Measurements from ENCODE around the gene PDHA2.
"Not testable (repeated sequence)": the region's sequence is repeated elsewhere in the genome, so short reads cannot be mapped to it uniquely, and the experiment has no call there.

Gene PDHA2

DNA sequence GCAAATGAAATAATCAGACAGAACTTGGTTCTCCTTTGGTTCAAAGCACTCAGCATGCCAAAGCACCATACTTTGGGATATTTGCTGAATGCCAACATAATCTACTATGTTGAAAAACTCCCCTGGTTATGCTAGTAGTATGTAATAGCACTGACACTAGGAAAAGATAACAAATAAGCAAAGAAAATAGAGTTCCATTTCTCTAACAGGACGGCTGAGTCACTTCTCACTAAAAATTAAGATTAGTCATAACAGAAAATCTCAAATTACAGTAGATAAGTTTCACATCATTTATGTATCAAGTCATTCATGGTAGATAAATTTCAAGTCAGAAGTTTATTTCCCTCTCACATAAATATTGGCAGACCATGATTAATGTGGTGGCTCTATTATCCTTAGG is 17.9 kb downstream of the PDHA2 start:
- H3K4me1 ChIP-seq (ENCODE audit: insufficient read depth, low read length), result no peaks in the 10 kb centered on the region
- no peaks in the 10 kb centered on the region for H3K36me3 ChIP-seq (ENCODE audit: insufficient read depth, low read length)
- H3K9ac ChIP-seq (ENCODE audit: low read length), result no peak overlapping the region
- H3K4me3 ChIP-seq (ENCODE audit: low read depth in 1 of 2, low read length in 2 of 2), result no peak overlapping the region
- H3K27ac ChIP-seq (ENCODE audit: low read depth, low read length), result no peak overlapping the region
- H3K27me3 ChIP-seq (ENCODE audit: control insufficient read depth in 1 of 2, insufficient read depth in 2 of 2, low read length in 2 of 2), result no peaks in the 10 kb centered on the region
- H3K9me3 ChIP-seq (ENCODE audit: low read length), result no peaks in the 10 kb centered on the region

DNA sequence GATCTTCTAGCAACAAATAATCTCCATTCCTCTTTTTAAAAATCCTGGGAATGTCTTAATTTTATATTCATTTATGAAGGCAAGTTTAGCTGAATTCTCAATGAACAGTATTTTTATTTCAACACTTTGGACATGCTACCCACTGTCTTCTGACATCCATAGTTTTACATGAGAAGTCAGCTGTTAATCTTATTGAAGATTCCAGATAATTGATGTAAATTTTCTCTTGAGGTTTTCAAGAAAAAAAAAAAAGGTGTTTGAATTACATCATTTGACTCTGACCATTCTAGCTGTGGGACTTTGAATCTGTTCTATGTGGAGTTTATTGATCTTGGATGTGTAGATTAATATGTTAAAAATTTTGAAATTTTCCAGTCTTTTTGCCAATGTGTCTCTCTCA is 28.0 kb downstream of the PDHA2 start:
- Histone ChIP-seq H3K27ac (ENCODE audit: low read depth, low read length) (no peak overlapping the region), H3K4me1 (ENCODE audit: insufficient read depth, low read length) (no peaks in the 10 kb centered on the region), H3K9ac (ENCODE audit: low read length) (no peak overlapping the region), H3K27me3 (ENCODE audit: control insufficient read depth in 1 of 2, insufficient read depth in 2 of 2, low read length in 2 of 2) (no peaks in the 10 kb centered on the region), H3K36me3 (ENCODE audit: insufficient read depth, low read length) (no peaks in the 10 kb centered on the region), H3K4me3 (ENCODE audit: low read depth in 1 of 2, low read length in 2 of 2) (no peak overlapping the region), H3K9me3 (ENCODE audit: low read length) (peaks cover 3% of the 10 kb centered on the region)

DNA sequence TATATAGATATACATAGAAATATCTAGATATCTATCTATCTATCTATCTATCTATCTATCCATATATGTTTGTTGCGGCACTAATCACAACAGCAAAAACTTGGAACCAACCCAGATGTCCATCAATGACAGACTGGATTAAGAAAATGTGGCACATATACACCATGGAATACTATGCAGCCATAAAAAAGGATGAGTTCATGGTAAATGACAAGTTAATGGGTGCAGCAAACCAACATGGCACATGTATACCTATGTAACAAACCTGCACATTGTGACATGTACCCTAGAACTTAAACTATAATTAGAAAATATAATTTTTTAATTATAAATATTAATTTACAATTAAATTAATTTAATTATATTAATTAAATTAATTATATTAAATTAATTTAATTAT is 29.5 kb downstream of the PDHA2 start:
- not testable (repeated sequence) for H3K27ac ChIP-seq (ENCODE audit: low read depth, low read length); H3K36me3 ChIP-seq (ENCODE audit: insufficient read depth, low read length); H3K4me1 ChIP-seq (ENCODE audit: insufficient read depth, low read length); H3K9ac ChIP-seq (ENCODE audit: low read length); H3K27me3 ChIP-seq (ENCODE audit: control insufficient read depth in 1 of 2, insufficient read depth in 2 of 2, low read length in 2 of 2); H3K4me3 ChIP-seq (ENCODE audit: low read depth in 1 of 2, low read length in 2 of 2); H3K9me3 ChIP-seq (ENCODE audit: low read length)

DNA sequence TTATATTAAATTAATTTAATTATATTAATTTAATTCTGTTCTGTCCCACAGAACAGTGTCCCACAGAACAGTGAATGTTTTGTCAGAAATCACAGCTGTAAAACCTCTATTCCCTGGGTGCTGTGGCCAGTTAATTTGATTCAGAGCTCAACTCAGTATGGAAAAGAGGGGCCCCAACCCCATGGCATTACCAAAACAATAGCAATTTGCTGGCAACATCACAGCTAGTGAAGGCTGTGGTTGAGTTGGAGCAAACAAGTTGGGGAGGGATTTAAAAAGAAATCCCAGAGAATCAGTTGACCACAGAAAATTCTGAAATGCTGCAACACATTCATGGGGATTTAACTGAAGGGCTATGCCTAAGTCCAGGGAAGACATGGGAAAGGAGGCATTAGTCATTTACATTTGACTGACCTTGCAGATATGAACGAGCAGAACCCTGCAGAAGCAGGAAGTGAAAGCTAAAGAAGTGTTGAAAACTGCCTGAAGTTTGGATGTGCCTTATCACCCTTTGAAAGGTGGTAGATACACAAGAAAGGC is 30.1 kb downstream of the PDHA2 start:
- Histone ChIP-seq H3K27ac (ENCODE audit: low read depth, low read length) (no peak overlapping the region), H3K9ac (ENCODE audit: low read length) (no peak overlapping the region), H3K4me3 (ENCODE audit: low read depth in 1 of 2, low read length in 2 of 2) (no peak overlapping the region), H3K4me1 (ENCODE audit: insufficient read depth, low read length) (no peaks in the 10 kb centered on the region), H3K36me3 (ENCODE audit: insufficient read depth, low read length) (no peaks in the 10 kb centered on the region), H3K27me3 (ENCODE audit: control insufficient read depth in 1 of 2, insufficient read depth in 2 of 2, low read length in 2 of 2) (no peaks in the 10 kb centered on the region), H3K9me3 (ENCODE audit: low read length) (peaks cover 3% of the 10 kb centered on the region)

DNA sequence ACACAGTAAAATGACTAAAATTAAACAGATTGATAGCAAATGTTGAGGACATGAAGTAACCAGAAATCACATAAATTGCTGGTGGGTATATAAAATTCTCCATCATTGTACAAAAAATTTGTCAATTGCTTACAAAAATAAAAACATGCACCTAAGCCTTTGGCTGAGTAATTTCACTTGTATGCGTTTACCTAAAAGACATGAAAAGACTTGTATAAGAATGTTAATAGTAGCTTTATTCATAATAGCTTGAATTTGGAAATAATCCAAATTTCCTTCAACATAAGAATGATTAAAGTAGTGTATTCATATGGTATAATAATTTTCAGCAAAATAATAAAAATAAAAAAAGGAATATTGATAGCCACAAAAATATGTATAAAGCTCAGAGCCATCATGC is 37.7 kb downstream of the PDHA2 start:
- Histone ChIP-seq H3K27ac (ENCODE audit: low read depth, low read length) (no peak overlapping the region), H3K9me3 (ENCODE audit: low read length) (no peaks in the 10 kb centered on the region), H3K4me3 (ENCODE audit: low read depth in 1 of 2, low read length in 2 of 2) (no peak overlapping the region), H3K9ac (ENCODE audit: low read length) (no peak overlapping the region), H3K4me1 (ENCODE audit: insufficient read depth, low read length) (no peaks in the 10 kb centered on the region), H3K27me3 (ENCODE audit: control insufficient read depth in 1 of 2, insufficient read depth in 2 of 2, low read length in 2 of 2) (no peaks in the 10 kb centered on the region), H3K36me3 (ENCODE audit: insufficient read depth, low read length) (no peaks in the 10 kb centered on the region)

DNA sequence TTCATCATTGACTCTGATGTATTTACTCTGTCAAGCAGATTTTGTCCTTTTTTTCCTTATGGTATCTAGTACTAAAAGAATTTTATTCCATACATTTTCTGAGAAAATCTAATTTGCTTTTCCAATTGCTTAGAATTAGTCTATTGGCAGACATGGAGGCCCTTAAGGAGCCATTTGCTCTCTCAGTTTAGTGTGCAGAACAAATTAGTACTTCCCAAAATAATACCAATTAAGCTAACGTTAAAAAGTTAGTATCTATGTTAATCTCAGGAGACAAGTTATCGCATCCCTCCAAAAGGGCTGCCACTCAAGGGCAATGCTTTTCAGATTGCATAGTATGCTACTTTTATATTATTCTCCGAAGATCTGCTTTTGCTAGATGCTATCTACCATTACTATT is 47.7 kb downstream of the PDHA2 start:
- H3K9me3 ChIP-seq (ENCODE audit: low read length), result no peaks in the 10 kb centered on the region

DNA sequence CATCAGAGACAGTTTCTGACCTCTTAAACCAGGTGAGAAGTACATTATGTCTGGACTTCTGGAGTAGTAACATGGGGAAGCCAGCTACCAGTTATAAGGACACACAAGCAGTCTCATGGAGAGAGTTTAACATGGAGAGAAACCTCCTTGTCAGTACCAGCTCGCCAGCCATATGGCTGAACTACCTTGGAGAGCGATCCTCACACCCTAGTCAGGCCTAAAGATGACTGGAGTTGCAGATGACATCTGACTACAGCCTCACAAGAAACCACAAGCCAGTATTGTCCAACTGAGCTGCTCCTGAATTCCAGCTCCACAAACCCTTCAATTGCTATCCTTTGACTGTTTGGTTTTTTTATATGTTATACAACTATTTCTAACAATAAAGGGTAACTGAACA is 49.8 kb downstream of the PDHA2 start:
- H3K27me3 ChIP-seq (ENCODE audit: control insufficient read depth in 1 of 2, insufficient read depth in 2 of 2, low read length in 2 of 2), result no peaks in the 10 kb centered on the region
- H3K9ac ChIP-seq (ENCODE audit: low read length), result no peak overlapping the region
- H3K4me3 ChIP-seq (ENCODE audit: low read depth in 1 of 2, low read length in 2 of 2), result no peak overlapping the region
- H3K27ac ChIP-seq (ENCODE audit: low read depth, low read length), result no peak overlapping the region
- H3K9me3 ChIP-seq (ENCODE audit: low read length), result no peaks in the 10 kb centered on the region
- no peaks in the 10 kb centered on the region for H3K36me3 ChIP-seq (ENCODE audit: insufficient read depth, low read length)
- no peaks in the 10 kb centered on the region for H3K4me1 ChIP-seq (ENCODE audit: insufficient read depth, low read length)

More for the DNA sequence above, 47.7 kb downstream of the PDHA2 start:
- Histone ChIP-seq H3K27me3 (ENCODE audit: control insufficient read depth in 1 of 2, insufficient read depth in 2 of 2, low read length in 2 of 2) (no peaks in the 10 kb centered on the region), H3K4me1 (ENCODE audit: insufficient read depth, low read length) (no peaks in the 10 kb centered on the region), H3K36me3 (ENCODE audit: insufficient read depth, low read length) (no peaks in the 10 kb centered on the region), H3K4me3 (ENCODE audit: low read depth in 1 of 2, low read length in 2 of 2) (no peak overlapping the region), H3K9ac (ENCODE audit: low read length) (no peak overlapping the region), H3K27ac (ENCODE audit: low read depth, low read length) (no peak overlapping the region)

Data from muscle layer of colon (tissue), 2 donors.